ENCODE data around the gene COX19. TPM values are rescaled to one million over a fixed set of nuclear protein-coding genes. Genes with fewer than 3 reads are reported as not detected.

Gene COX19
- total RNA-seq, 1 experiment from 2014 or later = 14.0 TPM

- TF ChIP-seq POLR2A (IDR thresholded peaks at IDR 0.05; ENCODE audit: borderline replicate concordance, extremely low read depth, insufficient read depth, insufficient read length) = no peak
- no peak for TF ChIP-seq SIN3A (IDR thresholded peaks at IDR 0.05; ENCODE audit: low read depth)
- no peak for TF ChIP-seq JUND (IDR thresholded peaks at IDR 0.05)
- no peak for TF ChIP-seq ZBTB33 (IDR thresholded peaks at IDR 0.05; ENCODE audit: extremely low read depth, insufficient replicate concordance, low read length)
- no peak for TF ChIP-seq POLR2AphosphoS5 (IDR thresholded peaks at IDR 0.05; ENCODE audit: low read depth, low read length)
Measured at GRCh38 chr7:982511-983003, 7.2 kb upstream of the COX19 start (continued).

GRCh38 chr7:981793-982510 is 6.6 kb upstream of the COX19 start:
- Histone ChIP-seq H3K79me2 (ENCODE audit: insufficient read depth, low read length) (no peaks in the 10 kb centered on the region), H3K9ac (ENCODE audit: low read length) (no peak overlapping the region), H3K4me1 (ENCODE audit: control insufficient read depth in 1 of 2, insufficient read depth in 2 of 2, low read length in 2 of 2) (no peaks in the 10 kb centered on the region; a peak in 1 of 4 replicates), H3K27ac (ENCODE audit: low read depth, low read length) (no peak overlapping the region), H2AFZ (ENCODE audit: low read depth, low read length, poor library complexity, severe bottlenecking) (no peak overlapping the region), H3K4me3 (replicated peaks in 1 of 2; ENCODE audit: low read depth in 1 of 2, low read length in 2 of 2) (no peak overlapping the region), H4K20me1 (ENCODE audit: insufficient read depth) (no peaks in the 10 kb centered on the region), H3K9me3 (ENCODE audit: control insufficient read depth in 1 of 2, insufficient read depth in 1 of 2, low read depth in 1 of 2, low read length in 2 of 2) (no peaks in the 10 kb centered on the region; a peak in 1 of 4 replicates), H3K36me3 (ENCODE audit: control insufficient read depth in 1 of 2, insufficient read depth in 2 of 2, low read length in 2 of 2) (no peaks in the 10 kb centered on the region), H3K9me2 (ENCODE audit: insufficient read depth) (no peaks in the 10 kb centered on the region), H3K27me3 (ENCODE audit: insufficient read depth, low read length) (no peaks in the 10 kb centered on the region), H3K4me2 (ENCODE audit: low read length) (no peak overlapping the region)
- ATAC-seq (no peak), DNase-seq (ENCODE audit: low read depth, low spot score) (no peak)
- intact Hi-C loops (cut with micrococcal nuclease) = no loop called here
- CTCF ChIA-PET = interaction anchor here (0.7 kb wide), 1 partner anchor 11 kb away, joined by 3 read pairs; no protein-coding TSS in a partner anchor
- BruUV-seq (replicated peaks) = no TSS peak
- TF ChIP-seq RAD21 (IDR thresholded peaks at IDR 0.05; ENCODE audit: low read depth) (no peak), EZH2phosphoT487 (IDR thresholded peaks at IDR 0.05; ENCODE audit: borderline replicate concordance) (no peak), POLR2AphosphoS5 (IDR thresholded peaks at IDR 0.05; ENCODE audit: low read depth, low read length) (no peak), CBX3 (IDR thresholded peaks at IDR 0.05; ENCODE audit: low read depth) (no peak)
- RAD21 ChIA-PET (ENCODE audit: low non-redundant PET in 1 of 2, low total read pairs in 2 of 2, uncharacterized antibody in 2 of 2, unreplicated experiment in 2 of 2) = interaction anchor here in 1 of 2 experiments (0.5 kb wide), 1 partner anchor 84 kb away, joined by 4 read pairs; no protein-coding TSS in a partner anchor
- POLR2A ChIA-PET = no interaction called here

Data from HCT116 (cell line).